Measurements from ENCODE around the gene HMGN4.

HMGN4 gene

GRCh38 chr6:26581164-26581915 lies 43.2 kb downstream of the HMGN4 start:
- DNase-seq = no peak

- no peak for DNase-seq
Observed at GRCh38 chr6:26588965-26589364, 50.8 kb downstream of the HMGN4 start.

DNA sequence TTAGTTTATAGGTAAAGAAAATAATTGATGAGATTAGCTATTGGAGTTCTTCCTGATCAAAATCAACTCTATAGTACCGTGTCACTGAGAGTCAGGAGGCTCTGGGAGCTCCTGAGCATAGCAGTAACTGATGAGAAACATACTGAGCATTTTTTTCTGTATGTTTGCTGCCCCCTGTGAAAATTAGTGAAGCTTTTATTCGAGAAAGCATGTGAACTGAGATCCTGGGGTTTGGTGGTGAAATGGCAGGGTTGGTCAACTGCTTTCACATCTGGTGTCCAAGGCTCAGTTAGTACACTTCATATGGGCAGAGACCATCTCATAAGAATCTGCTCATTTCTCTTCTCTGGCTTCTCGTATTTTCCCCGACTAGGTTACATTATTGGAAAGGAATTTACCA lies 54.5 kb downstream of the HMGN4 start:
- no peak for DNase-seq

- DNase-seq = no peak
Observed at GRCh38 chr6:26593278-26594130, 55.3 kb downstream of the HMGN4 start.

GRCh38 chr6:26594131-26594498 lies 55.9 kb downstream of the HMGN4 start:
- no peak for DNase-seq

DNA sequence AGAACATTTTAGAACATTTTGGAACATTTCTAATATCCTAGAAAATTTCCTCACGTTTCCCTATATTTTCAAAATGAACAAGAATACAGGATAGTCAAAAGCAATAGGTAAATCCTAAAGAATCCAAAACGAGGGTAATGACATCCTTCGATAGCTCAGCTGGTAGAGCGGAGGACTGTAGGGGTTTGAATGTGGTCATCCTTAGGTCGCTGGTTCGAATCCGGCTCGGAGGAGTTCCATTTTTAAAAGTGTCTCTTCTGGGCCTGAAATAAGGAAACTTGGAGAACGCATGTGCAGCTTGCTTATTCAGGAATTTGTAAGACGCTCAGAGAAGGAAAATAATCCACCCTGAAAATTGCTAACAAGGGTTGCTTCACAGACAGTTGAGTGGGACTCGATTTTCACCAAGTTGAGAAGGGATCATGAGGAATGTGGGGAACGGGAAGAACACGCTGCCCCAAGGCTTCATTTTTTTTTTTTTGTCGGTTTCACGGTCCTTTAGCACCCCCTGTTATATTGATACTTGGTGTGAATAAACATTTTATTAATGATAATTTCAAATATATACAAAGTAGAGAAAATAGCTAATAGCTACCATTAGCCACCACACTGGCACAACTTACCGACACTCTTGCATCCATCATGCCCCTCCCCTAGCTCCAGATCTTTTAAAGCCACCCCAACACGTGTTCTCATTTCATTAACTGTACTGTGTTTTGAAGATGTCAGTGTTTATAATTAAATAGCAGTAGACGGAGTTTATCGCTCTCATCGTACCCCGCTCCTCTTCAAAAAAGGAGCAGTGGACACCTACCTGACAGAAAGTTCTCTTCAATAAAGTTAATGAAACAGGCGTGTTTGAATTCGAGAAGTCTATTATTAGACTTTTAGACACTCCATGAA lies 56.8 kb downstream of the HMGN4 start:
- DNase-seq = peak; percentile 21

DNA sequence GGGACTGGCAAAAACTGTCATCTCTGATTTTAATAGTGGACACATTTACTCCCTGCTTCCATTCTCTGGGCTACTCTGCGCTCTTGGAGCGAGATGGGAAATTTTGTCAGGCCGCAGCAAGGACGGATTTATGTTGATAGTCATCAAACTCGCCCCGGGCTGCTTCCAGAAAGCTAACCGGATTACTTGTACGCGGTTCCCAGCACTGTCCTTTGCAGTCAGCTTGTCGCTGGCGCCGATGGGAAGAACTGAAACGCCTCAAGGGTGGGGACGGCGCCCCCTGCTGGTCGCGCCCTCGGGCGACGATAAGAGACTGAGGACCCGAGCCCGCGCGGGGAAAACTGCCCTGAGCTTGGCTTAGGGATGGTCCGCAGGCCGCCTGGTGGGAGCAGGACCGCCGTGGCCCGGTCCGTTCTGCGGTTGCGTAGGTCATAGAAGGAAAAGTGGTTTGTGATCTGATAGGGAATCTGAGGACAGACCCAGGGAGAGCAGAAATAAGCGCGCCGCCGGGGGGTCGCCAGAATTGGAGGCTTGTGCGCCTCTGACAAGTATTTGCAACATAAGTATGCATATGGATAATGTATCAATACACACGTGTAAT lies 57.6 kb downstream of the HMGN4 start:
- DNase-seq = peak; percentile 93

Measured in CD4-positive, alpha-beta T cell treated with Interleukin-17A for 4 hours (primary cell).